Stimulated activated CD8-positive, alpha-beta memory T cell treated with anti-CD3 and anti-CD28 coated beads, Interleukin-12 subunit alpha, Interleukin-12 subunit beta, amount 100 ng/mL, for 24 hours (primary cell): ENCODE measurements around the gene ZAR1.

Source experiments
- DNase-seq: peaks from one replicate; pipeline ENCODE4 v3.0.0-alpha.2; 2020; ENCODE audit errors: extremely low read depth

Gene ZAR1

DNA sequence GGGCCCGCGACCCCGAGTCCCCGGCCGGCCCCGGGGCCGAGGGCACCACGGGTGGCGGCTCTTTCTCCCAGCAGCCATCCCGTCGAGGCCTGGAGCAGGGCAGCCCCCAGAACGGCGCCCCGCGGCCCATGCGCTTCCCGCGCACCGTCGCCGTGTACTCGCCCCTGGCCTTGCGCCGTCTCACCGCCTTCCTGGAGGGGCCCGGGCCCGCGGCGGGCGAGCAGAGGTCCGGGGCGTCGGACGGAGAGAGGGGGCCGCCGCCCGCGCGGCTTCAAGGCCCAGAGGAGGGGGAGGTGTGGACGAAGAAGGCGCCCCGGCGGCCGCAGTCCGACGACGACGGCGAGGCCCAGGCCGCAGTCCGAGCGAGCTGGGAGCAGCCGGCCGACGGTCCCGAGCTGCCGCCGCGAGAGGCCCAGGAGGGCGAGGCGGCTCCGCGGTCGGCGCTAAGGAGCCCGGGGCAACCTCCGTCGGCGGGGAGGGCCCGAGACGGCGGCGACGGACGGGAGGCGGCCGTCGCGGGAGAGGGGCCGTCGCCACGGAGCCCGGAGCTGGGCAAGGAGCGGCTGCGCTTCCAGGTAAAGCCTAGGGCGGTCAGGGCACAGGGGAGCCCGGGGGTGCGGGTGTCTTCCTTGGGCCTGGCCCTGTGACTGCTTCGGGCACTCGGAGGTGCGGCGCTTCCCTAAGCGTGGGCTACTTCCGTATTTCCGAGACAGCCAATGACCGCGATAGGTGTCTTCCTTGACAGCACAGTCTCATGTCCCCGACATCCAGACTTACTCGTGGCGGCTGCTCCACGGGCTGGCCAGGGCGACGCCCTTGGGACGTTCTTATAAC, 845 bp downstream of the ZAR1 start:
- DNase-seq: no peak

DNA sequence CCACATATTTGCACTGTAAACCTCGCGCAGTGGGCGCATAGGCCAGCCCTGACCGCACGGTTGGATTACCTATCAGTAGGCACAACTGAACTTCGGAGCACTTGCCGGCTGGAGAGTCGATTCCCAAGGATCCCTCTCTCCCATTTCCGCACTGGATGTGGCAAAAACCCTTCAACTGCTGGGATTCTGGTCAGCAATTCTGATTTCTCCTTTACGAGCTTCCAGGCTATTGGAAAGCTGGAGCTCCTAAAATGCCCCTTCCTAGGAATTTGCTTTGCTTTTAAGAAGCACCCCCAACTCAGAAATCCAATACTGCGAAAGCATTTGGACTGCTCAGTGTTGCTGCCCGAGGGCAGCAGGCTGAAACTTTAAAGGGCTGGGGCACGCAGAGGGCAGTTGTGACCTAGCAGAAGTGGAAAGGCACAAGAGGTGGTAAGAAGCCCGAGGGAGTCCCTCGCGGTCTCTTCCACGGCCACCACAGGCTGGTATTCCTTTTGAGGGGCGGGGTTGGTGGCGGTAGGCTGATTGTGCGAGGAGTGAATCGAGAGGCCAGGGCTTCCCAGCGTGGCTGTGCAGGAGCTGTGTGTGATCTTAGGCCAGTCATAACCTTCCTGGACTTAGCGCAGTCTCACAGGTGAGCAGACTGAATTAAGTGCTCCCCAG, 1.6 kb downstream of the ZAR1 start:
- DNase-seq: no peak

DNA sequence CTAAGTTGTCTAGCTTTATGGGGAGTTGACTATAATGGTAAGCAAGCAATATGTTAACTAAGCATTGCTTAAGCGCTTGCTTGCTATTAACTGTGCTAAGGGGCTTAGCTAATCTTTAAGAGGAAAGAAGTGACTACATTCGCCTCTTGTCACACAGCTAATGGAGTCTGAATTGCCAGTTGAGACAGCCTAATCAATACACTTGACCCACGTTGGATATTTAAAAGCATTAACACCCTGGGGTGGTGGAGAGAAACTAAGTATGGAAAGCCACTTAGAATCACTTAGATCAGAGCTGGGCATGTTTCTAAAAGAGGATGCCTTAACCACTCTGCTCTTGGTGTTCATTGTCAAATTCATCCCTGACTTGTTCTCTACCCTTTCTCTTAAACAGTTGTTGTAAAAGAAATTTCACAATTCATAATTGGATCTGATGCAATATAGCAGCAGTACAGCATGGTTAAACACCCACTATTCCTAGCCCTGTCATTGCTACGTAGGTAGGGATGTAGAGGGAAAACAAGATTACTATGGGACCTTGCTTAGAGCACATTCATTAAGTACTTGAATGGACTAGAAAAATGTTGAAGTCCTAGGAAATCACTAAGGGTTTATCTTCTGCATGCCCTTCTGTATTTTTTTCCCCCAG, 3.5 kb downstream of the ZAR1 start:
- DNase-seq: no peak

DNA sequence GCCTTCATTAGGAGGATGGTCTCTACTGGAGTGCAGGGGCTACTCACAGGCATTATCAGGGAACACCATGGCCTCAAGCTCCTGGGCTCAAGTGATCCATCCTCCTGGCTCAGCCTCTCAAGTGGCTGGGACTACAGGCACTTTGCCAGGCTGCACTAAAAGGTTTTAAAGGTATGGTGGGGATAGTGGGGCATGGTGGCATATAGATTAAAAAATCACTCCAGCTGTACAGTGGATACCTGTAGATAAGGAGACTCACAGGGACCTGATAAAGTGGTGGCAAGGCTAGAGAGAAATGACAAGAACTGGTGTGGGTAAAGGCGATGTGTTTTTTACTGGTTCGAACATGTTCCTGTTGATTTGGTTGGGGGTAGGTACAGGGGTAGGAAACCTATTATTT, 5.9 kb downstream of the ZAR1 start:
- no peak for DNase-seq

DNA sequence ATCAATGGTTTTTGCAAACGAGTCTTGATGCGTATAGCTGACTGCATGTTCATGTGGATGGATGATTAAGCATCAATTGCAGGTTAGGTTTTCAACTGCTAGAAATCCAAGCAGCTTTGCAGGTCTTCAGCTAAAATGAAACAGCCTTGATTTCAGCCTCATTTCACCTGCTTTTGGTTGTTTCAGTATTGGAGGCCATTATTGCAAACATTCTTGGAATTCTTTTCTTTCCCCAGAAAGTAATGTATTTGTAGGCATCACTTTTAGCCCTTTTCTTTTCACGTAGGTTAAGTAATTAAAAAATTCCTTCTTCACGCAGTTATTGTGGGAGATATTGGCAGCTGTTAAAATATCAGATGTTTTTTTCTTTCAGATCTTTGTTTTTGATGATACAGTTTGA, 8.8 kb downstream of the ZAR1 start:
- no peak for DNase-seq

DNA sequence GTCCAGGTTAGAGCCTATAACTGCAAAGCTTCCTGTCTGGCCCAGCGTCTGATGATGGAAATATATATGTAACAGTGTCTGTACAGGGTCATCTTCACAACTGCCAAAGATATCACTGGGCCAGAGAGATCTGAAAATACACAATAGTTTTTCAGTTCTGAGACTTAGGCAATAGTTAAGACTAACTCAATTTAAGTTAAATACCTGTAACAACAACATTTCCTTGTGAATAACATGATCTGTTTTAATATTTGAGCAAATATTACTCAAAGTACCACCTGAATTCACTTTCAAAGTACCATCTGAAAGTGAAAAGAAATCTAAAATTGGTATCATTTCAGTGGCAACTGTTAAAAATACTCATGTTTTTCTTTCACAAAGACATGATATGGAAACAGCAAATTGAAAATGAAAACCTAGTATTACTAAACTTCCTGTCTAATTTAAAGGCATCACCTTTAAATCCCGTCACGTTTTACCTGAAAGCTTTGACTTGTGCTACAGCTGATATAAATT, 9.6 kb downstream of the ZAR1 start:
- no peak for DNase-seq

DNA sequence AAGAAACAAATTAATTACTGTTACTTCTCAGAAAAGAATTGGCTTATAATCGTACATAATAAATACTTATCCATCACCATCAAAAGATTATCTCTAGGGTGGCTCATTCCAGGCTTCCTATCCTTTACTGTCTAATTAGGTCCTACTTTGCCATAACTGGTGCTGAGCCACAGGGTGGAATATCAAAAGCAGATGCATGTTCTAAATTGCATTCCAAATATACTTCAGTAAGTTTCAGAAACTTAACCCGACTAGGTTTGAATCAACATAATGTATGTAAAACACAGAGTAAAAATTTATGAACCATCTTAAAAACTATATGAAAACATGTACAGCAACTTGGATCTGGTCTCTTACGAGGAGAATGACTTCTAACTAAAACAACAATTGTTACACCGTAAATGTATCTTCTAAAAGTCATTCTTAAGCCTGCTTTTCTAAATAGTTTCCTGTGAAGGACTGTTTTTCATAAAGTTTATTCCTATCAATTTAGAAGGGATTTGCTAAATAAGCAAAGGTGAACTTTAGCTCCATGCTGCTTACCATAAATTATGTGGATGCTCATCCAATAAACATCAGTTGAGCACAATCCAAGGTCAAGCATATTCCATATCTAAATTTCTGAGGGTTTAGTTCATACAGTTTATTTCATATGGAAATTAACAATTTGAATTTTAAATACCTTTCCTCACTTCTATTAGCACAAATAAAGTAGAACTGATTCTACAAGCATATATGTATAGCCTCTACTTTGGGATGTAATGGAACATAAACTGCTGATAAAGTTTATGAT, 13.4 kb downstream of the ZAR1 start:
- no peak for DNase-seq

DNA sequence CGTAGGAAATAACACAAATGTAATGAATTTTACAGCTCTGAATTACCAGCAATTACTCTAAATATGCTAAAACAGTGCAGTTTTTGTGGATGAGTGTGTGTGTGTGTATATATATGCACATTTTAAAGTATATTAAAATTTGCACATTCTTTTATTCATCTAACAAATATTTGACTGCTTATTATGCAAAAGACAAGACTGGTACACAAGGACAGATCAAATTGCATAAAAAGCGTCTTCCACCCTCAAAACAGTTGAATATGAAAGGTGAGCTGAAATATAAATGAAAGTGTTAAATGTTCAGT, 13.9 kb downstream of the ZAR1 start:
- no peak for DNase-seq

DNA sequence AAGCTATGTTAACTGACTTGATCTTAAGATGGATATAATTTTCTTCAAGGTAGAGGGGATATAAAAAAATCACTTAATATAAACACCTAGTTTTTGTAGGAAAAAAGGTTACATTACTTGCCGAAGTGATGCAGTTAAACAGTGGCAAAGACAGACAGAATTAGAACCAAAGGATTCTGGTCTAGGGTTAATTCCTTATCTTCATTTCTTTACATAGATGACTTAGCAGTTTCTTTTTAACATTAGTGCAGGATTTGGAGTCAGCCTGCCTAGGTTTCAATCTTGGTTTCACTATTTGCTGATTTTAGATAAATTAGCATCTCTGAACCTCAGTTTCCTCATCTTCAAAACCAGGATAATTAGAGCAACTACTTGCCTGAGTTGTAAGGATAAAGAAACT, 14.3 kb downstream of the ZAR1 start:
- no peak for DNase-seq

DNA sequence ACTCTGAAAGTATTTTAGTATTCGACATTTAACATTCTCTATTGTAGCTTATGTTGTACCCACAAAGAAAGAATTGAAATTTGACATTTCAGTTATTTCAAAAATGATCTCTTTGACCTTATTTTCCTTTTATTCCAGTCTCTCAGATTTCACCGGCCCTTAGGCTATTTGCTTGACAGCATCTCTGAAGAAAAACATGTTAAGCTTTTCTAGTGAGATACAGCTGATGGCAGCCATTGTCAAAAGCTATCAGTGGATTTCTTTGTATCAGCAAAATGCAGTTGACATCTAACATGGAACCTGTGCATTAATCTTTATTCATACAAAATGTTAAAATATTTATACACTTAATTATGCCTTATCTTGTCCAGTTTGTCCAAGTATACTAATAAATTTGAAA, 16.7 kb downstream of the ZAR1 start:
- DNase-seq: no peak

DNA sequence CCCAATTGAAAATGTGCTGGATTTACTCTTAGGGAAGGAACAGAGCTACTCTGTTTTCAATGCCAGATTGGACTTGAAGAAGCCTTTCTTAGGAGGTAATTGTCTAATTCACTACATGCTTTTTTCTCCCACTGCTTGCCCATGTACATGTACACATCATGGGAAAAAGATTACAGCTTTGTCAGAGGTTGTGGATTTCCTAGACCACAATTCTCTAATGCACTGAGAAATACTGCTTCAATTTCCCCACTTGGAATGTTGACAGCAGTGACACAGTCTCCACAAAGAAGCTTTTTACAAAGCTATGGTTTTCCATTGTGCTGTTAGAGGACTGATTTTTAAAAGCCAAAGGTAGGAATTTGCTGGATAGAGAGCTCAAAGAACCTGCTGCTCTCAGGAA, 19.5 kb downstream of the ZAR1 start:
- DNase-seq: no peak

DNA sequence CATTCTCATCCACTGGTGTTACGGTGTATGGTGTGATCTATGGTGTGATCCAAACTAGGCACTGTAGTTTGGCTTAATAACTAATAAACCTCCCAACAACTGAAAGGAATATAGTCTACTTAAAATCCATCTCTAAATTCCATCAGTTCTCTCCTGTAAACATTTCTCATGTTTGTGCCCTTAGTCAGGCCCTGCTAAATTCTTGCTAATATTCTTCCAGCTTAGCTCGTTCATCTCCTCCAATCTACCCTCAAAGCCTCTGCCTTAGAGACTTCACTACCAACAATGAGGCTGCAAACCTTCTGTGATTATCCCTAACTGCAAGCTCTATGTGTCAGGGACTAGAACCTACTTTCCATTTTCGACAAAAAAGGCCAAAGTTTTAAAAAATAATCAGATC, 28.1 kb downstream of the ZAR1 start:
- DNase-seq: no peak

DNA sequence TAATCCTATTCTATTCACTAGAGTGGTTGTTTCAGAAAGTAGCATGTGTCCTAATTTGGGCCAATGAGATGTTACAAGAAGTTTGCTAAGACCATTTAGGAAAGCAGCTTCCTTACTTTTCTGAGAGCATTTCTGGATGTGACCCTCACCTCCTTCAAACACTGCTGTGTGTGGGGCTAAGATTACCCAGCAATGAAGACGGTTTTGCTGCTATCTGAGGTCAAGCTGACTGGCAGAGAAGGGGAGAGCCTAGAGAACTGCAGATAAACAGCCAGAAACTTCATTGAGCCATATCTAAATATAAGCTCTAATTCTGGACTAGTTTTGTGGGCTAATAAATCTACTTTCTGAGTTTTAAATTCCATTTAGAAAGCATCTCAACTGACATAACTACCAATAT, 36.4 kb downstream of the ZAR1 start:
- no peak for DNase-seq

DNA sequence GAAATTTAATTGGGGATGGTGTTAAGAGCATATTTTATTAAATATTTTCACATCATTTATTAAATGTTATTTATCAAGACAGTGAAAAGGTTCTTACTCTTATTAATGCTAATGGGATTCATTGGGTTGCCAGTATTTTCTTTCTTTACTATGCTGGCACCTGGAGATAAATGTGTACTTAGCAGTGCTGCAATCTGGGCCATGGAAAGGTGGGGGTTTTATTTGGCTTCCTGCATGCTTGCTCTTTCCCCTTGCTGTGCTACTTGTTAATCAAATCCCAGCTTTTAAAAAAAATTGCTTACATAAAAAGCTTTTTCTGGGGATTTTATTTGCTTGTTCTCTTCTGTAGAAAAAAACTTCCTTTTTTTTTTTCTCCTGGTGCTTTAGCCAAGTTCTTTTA, 48.3 kb downstream of the ZAR1 start:
- DNase-seq: no peak

DNA sequence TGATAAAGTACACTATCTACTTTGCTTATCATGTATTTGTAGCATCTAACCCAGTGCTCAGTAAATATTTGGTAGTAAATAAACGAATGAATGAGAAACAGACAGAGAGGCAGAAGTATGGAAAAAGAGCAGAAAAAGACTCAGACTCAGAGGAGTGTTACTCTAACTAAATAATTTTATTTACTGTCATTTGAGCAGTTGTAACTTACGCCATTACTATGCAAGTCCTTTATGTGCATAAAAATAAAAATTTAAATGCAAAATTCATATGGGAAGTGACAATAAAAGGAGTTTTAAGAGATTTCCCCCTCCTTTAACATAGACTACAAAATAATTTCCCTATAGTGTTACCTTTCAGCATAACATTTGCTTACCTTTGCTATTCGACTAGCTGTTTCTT, 49.5 kb downstream of the ZAR1 start:
- DNase-seq: no peak

DNA sequence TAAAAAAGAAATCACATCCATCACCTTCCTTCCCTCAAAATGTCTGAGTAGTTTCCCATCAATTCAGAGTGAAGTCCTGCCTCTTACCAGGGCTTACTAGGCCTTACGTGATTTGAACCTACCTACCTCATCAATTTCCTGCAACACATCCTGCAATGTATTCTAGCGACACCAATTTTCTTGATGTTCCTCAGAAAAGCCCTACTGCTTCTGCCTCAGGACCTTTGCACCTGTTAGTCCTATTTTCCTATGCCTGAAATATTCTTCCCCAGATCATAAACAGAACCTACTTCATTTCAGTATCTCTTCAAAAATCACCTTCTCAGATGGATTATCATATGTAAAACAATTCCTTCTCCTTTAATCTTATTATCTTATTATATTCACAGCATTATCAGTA, 52.8 kb downstream of the ZAR1 start:
- no peak for DNase-seq

DNA sequence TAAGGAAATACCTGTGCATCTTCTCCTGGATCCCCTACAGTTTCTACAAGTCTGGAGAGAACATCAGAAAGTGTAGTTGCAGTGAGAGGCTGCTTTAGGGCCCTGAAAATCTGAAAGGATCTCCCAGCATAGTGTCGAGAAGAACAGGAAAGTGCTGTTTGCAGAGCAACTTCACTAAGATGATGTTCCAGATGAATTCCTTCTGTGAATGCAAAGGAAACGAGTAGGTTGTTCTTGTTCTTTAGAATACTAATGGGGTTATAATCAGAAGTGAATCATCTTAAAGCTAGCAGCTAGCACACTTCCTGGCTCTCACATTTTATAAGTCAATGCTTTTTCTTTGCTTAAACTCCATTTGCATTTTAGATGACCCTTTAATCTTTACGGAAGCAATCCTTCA, 53.7 kb downstream of the ZAR1 start:
- DNase-seq: no peak
